ENCODE data around the gene ZNF385B.

The ZNF385B gene

DNA sequence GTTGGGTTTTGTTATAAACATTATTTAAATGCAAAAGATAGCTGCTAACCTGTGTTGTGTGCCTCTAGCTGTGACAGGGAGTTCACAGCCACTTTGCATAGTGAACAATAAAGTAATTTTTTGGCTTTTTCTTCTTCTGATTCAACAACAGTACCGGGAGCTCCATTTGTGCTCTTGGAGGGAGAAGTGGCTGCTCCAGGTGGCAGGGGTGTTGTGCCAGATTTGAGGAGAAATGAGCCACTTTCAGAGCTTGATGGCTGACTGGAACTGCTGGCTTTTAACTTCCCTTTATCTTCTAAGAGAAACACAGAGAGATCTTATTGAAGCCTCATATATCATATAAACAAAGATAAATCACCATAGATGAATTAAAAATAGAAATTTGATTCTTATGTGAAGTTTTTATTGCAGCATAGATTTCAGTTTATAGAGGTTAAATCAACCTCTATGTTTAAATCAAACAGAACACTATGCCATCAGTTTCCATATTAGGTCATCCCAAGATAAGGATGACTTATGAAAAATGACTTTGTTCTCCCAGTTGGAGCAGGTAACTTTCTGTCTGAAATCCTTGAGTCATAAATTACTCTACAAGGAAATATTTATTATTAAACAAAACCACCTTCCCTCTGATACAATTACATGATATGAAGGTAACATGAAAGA is 414.8 kb downstream of the ZNF385B start:
- no peak for DNase-seq (ENCODE audit: low read depth, low spot score)

DNA sequence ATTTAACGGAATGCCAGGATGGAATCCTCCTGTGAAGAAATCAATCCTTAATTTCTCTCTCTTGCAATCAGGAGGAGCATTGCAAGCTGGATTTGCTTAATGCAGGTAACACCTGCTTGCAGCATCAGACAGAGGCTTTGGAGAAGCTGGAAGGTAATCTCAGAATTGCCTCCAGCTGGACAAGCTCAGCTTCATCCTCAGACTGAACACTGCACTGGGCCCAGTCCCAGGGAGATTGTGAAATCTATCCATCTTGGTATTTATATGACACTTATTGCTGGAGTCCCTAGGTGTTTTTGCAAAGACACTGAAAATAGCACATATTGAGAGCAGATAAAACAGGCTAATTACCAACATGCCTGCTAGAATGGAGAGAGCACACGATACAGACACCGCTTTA is 417.4 kb downstream of the ZNF385B start:
- no peak for DNase-seq (ENCODE audit: low read depth, low spot score)

DNA sequence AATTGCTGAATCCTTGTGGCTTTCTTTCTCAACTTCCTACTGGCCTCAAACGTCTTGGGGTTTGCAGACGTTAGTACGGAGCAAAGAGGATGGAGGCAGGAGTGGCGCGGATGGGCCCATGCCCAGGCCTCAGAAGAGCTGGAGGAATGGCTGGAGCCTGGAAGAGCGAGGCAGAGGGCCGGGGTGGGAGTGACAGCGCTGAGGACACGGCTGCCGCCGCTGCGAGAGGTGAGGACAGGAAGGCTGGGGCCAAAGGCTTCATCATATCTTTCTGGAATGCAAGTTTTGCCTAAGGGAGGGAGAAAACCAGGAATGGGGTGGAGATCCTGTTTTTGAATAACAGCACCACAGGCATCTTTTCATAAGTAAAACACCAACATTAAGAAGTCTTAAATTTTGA is 418.2 kb downstream of the ZNF385B start:
- DNase-seq (ENCODE audit: low read depth, low spot score): no peak

DNA sequence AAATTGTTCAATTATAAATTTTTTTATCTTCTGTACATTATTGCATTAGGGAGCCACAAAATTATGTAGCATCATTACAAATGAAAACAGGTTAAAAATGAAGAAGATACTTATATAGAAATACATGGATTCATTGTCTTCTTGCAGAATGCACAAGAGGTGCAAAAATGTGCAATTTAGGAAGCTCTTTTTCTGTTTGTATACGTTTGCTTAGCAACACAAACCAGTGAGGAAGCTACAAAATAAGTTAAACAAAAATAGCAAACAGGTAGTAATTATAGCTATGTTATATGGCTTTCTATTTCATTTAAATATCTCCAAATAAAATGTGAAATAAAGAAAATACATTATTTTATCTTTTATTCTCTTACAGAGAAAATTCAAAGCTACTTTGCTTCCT is 419.2 kb downstream of the ZNF385B start:
- no peak for DNase-seq (ENCODE audit: low read depth, low spot score)

DNA sequence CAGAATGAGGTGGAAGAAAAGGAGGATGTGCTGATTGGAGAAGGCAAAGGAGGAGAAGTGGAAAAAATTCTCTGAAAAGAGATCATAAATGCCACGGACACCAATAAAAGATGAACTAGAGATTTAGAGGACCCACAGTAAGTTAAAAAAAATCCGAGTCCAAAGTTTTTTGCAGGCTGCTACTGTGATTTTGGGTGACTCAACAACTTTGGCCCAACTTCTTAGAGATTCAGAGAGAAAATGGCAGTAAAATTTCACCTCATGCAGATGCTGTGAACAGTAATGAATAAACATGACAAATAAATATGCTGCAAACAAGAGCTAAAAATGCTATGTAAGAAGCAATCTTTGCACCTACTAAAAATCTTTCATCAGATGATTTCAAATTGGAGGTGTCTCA is 419.9 kb downstream of the ZNF385B start:
- DNase-seq (ENCODE audit: low read depth, low spot score): no peak

DNA sequence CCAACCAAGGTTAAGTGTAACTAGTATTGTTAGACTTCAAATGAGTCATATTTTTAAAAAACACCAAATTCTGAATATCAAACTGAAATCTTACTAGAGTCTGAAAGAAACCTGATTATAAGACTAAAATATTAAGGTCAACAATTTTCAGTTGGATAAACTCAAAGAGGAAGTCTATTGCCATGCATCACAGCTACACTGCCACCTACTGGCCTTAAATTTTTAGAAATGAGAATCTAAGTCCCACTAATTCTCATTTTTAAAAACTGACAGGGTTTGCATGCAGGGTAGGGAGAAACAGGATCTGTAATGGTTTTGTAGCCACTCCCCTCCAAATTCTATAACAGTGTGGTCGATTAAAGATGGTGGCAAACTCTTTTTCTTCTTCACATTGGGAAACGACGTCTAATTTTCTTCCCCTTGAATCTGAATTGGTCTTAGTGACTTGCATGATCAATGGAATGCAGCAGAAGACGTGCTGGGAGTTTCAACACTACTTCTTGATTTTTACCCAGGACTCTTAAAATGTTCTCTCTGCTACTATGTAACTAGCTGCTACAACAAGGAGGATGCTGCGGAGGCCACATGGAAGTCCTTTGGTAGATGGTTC is 420.7 kb downstream of the ZNF385B start:
- DNase-seq (ENCODE audit: low read depth, low spot score): no peak

DNA sequence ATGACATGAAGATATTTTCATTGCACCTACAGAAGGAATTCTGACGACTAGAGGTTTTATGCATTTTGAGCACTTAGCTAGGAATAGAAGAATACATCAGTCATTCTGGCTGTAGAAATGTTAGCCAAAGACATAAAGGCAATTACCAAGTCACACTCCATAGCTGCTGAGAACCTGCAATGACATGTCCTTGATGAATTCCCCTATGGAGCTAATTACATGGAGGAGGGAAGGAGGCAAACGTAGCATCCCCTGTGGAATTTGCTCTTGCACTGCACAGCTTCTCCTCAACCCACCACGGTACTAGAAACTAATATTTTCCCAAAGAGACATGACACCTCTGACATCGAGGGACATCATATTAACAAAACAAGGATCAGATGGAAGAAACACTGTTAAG is 422.8 kb downstream of the ZNF385B start:
- no peak for DNase-seq (ENCODE audit: low read depth, low spot score)

DNA sequence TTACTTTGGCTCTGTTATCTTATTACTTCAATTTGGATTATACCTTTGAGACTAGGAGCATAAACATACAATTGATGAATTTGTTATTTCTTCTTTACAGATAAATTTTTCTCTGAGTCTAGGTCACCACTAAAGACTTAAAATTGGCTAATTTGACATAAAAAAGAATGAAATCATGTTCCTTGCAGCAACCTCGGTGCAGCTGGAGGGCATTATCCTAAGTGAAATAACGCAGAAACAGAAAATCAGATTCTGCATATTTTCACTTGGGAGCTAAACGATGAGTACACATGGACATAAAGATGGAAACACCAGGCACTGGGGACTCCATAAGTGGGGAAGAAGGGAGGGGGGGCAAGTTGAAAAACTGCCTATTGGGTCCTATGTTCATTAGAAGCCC is 424.0 kb downstream of the ZNF385B start:
- no peak for DNase-seq (ENCODE audit: low read depth, low spot score)

DNA sequence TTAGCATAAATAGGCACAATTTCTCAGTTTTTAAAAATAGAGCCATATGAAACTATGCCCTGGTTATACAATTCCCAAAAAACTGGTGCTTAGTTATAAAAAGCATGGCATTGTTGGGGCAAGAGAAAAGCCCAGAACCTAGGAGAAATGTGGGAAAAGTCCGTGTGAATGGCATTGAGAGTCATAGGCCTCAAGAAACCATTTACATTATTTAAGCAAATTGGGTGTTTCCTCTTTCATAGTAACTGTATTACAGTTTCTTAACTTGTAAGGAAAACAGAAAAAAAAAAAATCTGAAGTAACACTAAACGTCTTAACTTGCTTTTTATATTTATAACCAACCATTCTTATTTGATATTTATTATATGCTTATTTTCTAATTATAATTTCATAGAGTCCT is 425.8 kb downstream of the ZNF385B start:
- DNase-seq (ENCODE audit: low read depth, low spot score): no peak

DNA sequence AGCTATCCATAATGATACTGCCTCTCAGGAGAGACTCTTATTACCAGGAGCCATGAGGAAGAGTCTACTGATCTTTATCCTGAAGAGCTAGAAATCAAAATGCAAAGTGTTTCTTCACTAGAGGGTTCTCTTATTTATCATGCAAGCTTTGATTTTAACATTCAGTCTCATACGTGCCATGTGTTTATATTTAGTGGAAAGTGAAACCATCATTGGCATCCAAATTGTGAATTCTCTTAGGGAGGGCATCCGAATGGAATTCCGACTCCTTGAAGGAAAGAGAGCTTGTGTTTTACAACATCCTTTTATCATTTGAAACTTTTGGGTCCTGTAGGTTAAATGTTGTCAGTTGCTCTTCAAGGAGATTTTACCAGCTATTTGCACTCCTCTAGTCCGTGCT is 426.4 kb downstream of the ZNF385B start:
- no peak for DNase-seq (ENCODE audit: low read depth, low spot score)

DNA sequence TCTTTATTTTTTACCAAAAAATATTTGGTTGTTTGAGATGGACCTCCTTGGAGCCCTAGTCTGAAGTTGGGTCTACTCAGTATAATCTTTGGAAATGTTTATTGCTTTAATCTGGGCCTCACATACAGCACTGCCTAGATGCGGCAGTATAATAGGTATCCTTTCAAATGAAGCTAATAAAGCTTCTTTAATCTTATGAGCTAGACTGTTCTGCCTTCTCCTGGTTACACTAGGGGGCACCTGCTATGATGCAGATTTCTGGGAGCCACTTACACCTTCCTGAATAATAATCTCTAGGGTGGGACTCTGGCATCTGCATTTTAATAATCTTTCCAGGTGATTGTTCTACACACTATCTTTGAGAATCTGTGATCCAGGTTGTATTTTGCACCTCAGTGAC is 427.1 kb downstream of the ZNF385B start:
- DNase-seq (ENCODE audit: low read depth, low spot score): no peak

DNA sequence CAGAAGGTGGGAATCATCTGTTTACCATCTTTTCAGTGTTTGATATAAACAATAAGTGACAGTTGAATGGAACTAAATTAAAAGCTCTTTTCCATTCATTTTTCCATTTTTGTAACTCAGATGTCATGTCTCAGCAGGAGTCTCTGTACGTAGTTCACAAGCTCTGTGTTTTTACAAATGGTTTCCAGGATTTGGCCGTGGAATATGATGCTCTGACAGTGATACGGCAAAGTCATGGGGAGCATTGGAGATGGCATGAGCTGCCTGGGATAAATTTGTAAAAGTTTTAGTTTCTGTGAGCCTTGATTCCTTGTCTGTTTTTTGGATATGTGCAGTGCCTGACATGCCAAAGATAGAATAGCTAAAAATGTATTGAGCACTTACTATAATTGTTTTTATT is 428.7 kb downstream of the ZNF385B start:
- DNase-seq (ENCODE audit: low read depth, low spot score): no peak

DNA sequence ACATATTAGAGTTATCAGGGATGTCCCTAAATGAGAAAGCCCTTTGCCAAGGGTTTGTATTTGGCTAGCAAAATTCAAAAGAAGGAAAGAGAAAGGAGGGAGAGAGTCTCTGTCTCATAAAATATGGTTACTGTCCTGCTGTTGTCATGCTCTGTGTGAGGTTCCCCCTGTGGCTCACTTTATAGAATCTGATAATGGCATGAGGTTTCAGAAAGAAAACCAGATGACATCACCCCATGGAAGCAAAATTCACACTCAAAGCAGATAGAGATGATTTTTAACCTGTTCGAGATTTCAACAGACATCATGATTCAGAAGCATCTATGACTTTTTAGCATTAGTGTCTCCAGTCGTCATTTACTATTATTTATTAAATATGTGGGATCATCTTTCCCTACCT is 431.8 kb downstream of the ZNF385B start:
- DNase-seq (ENCODE audit: low read depth, low spot score): no peak

DNA sequence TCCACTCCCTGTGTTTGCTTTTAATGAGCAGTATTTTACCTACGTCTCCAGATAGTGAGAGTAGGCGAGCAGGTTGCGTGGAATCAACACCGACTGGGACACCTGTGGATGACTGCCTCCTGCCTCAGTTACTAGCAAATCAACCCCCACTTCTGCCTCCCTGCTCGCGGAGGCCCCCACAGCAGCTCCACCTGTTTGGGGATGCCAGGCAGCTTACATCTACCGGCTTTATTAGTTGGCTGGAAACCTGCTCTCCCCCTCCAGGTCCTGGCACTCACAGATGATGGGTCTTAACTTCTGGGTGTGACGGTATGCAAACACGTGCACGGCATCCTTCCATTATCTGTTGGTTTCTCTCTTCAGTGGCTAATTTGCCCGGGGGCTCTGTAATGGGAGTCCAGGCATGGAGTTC is 432.3 kb downstream of the ZNF385B start:
- DNase-seq (ENCODE audit: low read depth, low spot score): no peak

DNA sequence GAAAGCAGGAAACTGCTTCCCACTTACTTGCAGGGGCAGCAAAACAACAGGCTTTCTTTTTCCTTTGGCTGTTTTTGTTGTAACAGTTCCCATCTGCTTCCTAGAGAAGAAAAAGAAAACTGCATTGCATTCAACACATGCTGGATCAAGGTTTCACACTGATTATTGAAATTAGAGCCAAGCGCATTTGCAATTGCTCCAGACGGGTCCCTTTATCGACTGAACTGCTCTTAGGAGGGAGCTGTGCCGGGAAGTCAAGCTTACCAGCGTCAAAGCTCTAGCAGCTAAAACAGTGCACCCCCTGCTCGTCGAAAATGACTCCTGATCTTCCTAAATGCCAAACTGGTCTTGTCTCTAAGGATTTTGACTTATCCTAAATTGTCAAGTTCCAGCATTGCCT is 432.8 kb downstream of the ZNF385B start:
- no peak for DNase-seq (ENCODE audit: low read depth, low spot score)

DNA sequence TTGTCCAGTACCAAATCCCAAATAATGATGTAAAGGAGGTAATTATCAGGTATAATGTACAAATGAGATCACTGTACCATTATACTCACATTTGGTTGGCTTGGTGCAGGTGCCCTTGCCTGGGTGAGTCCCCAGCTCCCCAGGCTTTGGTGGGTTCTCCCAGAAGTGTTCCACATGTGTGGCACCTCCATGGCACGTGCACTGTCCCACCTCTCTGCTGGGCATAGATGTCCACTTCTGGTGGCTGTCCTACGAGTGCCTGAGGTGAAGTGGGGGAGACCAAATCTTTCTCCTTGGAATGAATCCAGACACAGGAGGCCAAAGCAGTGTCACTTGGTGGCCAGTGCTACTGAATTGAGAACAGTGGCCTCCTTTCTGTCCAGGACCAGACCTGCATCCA is 434.3 kb downstream of the ZNF385B start:
- DNase-seq (ENCODE audit: low read depth, low spot score): no peak

DNA sequence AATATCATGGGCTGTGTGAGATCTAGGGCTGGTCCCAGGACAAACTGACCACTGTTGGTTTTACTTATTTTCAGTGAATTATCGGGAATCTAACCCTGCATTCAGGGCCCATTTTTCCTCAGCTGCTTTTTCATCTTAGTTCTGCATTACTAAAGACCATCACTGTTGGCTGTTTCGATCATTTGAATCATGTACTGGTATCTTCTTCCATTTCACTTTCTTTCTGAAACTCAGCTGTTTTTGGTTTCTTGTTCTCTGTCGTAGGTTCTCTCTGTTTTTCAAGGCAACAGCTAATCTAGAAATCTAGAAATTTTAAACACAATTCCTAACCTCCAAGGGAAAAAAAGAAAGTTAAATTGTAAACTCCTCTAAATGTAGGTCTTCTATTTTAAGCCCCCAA is 436.8 kb downstream of the ZNF385B start:
- DNase-seq (ENCODE audit: low read depth, low spot score): no peak

DNA sequence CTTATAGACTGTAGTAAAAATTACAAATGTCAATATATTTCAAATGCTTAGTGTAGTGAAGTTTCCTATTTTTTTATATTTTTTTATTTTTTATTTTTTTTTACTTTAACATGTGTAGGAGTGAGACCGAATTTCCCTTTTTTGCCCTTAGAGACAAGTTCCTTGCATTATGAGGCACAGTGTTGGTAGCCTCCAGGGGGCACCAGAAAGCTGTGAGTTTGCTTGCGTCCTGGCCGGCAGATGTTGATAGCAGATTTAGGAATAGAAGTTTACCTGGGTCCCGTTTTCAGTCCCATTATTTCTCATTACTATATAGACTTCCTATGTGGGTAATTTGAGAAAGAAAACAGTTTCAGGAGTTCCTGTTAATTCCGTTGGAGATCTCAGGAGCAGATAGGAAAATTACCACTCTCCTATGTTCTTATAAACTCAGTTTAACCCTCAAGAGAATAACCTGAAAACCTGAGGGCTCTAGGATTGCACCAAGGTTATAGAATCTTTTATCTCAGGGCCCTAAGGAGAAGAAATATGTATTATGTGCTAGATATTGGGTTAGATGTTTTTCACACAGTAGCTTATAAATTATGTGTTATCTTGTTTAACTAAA is 439.3 kb downstream of the ZNF385B start:
- no peak for DNase-seq (ENCODE audit: low read depth, low spot score)

DNA sequence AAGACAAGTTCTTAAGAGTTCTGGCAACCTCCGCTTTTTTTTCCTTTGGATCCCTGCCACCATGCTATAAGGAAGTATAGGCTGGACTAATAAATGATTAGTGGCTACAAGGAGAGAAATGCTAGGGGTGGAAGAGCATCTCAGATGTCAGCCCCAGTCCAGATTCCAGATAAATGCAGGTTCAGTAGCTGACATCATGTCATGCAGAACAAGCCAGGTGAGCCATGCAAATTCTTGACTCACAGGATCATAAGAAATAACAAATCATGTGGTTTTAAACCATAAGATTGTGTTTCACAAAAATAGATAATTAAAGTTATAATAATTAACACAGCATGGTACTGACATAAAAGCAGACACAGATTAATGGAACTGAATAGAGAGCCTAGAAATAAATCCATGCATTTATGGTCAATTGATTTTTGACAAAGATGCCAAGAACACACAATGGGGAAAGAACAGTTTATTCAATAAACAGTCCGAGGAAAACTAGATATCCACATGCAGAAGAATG is 443.9 kb downstream of the ZNF385B start:
- DNase-seq (ENCODE audit: low read depth, low spot score): no peak

DNA sequence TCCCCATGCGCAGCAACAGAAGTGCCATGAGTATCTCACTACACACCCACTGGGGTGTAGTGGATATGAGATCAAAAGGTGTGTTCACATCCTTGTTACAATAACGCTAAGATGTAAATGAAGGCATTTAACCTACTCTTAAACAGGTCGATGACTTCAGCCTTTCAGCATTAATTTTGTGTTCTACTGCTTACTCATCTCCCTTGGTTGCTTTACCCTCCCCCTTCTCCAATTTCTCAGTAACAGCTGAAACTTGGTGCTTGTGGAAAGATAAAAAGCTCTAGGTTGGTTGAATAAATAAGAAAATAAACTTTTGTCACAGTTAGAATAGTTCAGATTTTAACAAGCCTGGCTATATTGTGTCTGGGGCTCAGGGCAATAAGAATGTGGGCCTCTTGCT is 449.3 kb downstream of the ZNF385B start:
- no peak for DNase-seq (ENCODE audit: low read depth, low spot score)

DNA sequence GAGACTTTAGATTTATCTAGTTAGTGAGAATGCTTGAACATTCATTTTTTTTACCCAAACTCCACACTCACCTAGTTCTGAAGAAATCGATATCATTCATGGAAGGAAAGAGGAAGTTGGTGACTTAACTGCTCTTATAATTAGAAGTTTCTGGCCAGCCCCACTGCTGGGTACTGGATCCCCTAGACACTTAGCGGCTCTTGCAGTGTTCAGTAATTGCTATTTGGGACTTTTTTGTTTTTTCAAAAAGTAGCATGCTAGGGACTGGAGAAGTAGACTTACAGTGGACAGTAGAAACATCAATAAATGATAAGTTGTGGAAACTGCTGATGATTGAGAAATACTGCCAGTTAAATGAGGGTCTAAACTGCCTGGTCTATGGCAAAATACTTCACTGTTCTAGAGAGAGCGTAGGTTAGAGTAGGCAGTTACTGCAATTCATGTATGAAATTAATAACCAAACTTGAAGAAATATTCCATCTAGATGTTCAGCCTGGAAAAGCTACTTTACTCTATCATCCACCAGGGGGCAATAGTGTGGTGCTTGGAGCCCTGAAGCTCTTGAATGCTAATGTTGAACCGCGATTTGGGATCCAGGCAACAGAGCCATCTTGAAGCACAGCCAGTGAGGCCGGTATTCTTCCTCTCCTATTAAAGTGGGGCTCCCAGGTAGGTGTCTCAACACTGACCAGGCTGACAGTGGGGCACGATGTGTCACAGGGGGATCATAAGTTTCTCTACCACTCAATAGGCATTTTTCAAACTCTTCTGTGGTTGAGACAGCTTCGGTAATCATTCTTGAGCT is 450.7 kb downstream of the ZNF385B start:
- DNase-seq (ENCODE audit: low read depth, low spot score): no peak

DNA sequence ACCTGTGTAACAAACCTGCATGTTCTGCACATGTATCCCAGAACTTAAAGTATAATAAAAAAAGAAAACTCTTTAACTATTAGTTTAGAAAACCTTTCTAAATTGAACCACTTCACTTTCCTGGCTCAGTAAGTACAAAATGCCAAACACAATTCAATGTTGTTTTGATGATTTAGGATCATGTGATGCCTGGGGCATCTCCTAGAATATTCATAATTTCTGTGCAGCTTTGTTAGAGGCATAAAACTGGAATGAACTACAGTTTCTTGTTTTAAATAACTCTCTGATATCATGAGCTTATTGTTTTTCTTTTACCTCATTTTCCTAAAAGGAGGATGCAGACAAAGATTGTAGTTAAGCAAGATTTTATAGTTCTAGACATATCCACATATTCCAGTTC is 457.8 kb downstream of the ZNF385B start:
- DNase-seq (ENCODE audit: low read depth, low spot score): no peak
